ENCODE measurements around the gene DUSP28.

- no peak for TF ChIP-seq POLR2A (IDR thresholded peaks at IDR 0.05; ENCODE audit: low read length)
- TF ChIP-seq GATA1 (IDR thresholded peaks at IDR 0.05; ENCODE audit: low read depth, low read length), result no peak
Measured at GRCh38 chr2:240519396-240520129, 40.6 kb upstream of the DUSP28 start.

All from erythroblast (primary cell).